Kidney (tissue), 14 donors: Measurements from ENCODE around the gene PDK2. TPM values are rescaled to one million over a fixed set of nuclear protein-coding genes. Genes with fewer than 3 reads are reported as not detected.

ENCODE experiments used
- DNase-seq, 5 donors: peaks; one replicate each; pipeline ENCODE4 v3.0.0-alpha.2; 2013 to 2020
- FAIRE-seq: peaks from 2 replicates; lab custom pipeline; 2012; peaks lifted over from hg19 to GRCh38; lab: Jason Lieb, UNC
- H3K27ac ChIP-seq, 2 donors: one replicate each; pipeline ENCODE4 v1.7.0; 2013; ENCODE audit warnings: low read depth in 2 of 2, low read length in 2 of 2, inconsistent platforms in 1 of 2
- H3K27me3 ChIP-seq: one replicate; pipeline ENCODE4 v1.7.1; 2013; ENCODE audit warnings: low read length, inconsistent platforms; ENCODE audit not compliant: control insufficient read depth, insufficient read depth
- H3K36me3 ChIP-seq, 3 donors: one replicate each; pipeline versions ENCODE4 v1.7.0 to v1.7.1; 2013; ENCODE audit warnings: low read length in 3 of 3, control low read depth in 1 of 3, inconsistent platforms in 1 of 3; ENCODE audit not compliant: insufficient read depth in 3 of 3, control insufficient read depth in 2 of 3
- H3K4me1 ChIP-seq, 3 donors: one replicate each; pipeline versions ENCODE4 v1.7.0 to v1.7.1; 2013; ENCODE audit warnings: low read length in 3 of 3, inconsistent platforms in 1 of 3, low read depth in 1 of 3; ENCODE audit not compliant: control insufficient read depth in 2 of 3, insufficient read depth in 2 of 3
- H3K4me3 ChIP-seq, 3 donors: one replicate each; pipeline versions ENCODE4 v1.7.0 to v1.8.1; 2013; ENCODE audit warnings: low read length in 3 of 3, control low read depth in 1 of 3, inconsistent platforms in 1 of 3
- H3K9ac ChIP-seq, 3 donors: one replicate each; pipeline versions ENCODE4 v1.7.0 to v1.7.1; 2013; ENCODE audit warnings: low read length in 3 of 3, control low read depth in 1 of 3, inconsistent platforms in 1 of 3
- H3K9me3 ChIP-seq, 3 donors: one replicate each; pipeline versions ENCODE4 v1.7.0 to v1.7.1; 2013; ENCODE audit warnings: low read length in 3 of 3, control low read depth in 1 of 3, inconsistent platforms in 1 of 3; ENCODE audit not compliant: control insufficient read depth in 2 of 3, insufficient read depth in 1 of 3
- CTCF ChIP-seq: IDR thresholded peaks from 3 replicates; pipeline ENCODE4 v1.5.1; 2012; ENCODE audit warnings: mild to moderate bottlenecking, moderate library complexity, borderline replicate concordance; ENCODE audit not compliant: insufficient read depth; ENCODE audit errors: extremely low read depth
- intact Hi-C: fragments of 100-400 bp; cut with DNase I; formaldehyde crosslinking; loops from one replicate; pipeline ENCODE4 v1.11.1; 2022
- polyA plus RNA-seq: library from polyadenylated mRNA; stranded (reverse); fragments of 350-450 nt; fragmentation: Illumina TruSeq; extraction: RNeasy Lipid Tissue Mini Kit (QIAGEN cat#74804); gene quantifications from one replicate; pipeline ENCODE4 v1.2.3, GENCODE V29; 2014; ENCODE audit warnings: low read depth, low replicate concordance; ENCODE audit not compliant: insufficient read depth
- total RNA-seq: library from RNA; stranded (reverse); fragmentation: NEBNext Ultra II Directional; extraction: Animal tissue kit (Norgen Biotek cat#: 25700); gene quantifications from one replicate; pipeline ENCODE4 v1.2.1, GENCODE V29; 2021
- donor health status: control.
- donor health status: control.
- donor health status: control.
- donor health status: control.
- donor health status: control.
- donor health status: DM: yes; HTN: yes; CAD: no.
- donor health status: Normal renal cell carcinoma (clear cell type).

PDK2 gene
- total and polyA plus RNA-seq, 2 donors from 2014 or later: 41.9 to 121 TPM

- H3K9ac ChIP-seq: peak overlapping the region in 2 of 3 donors; percentile 1 to 18
- intact Hi-C loops: no loop called here
- TF ChIP-seq CTCF: no peak
These were observed 33.5 kb downstream of the PDK2 start for GRCh38 chr17:50128441-50129352.

GRCh38 chr17:50129353-50129727 lies 34.2 kb downstream of the PDK2 start:
- FAIRE-seq (no peak), DNase-seq (no peak)
- H3K9me3 ChIP-seq: no peaks in the 10 kb centered on the region
- no peaks in the 10 kb centered on the region for H3K27me3 ChIP-seq
- H3K4me1 ChIP-seq: peaks cover 0 to 22% (median 17%) of the 10 kb centered on the region in 3 donors
- intact Hi-C loops: no loop called here
- no peaks in the 10 kb centered on the region for H3K36me3 ChIP-seq
- peak overlapping the region in 2 of 3 donors; percentile 41 to 48 for H3K4me3 ChIP-seq
- TF ChIP-seq CTCF: no peak
- no peak overlapping the region for H3K9ac ChIP-seq
- no peak overlapping the region for H3K27ac ChIP-seq

More at GRCh38 chr17:50128441-50129352, 33.5 kb downstream of the PDK2 start:
- FAIRE-seq (no peak), DNase-seq (peak in 4 of 5 donors; percentile 69 to 85 (median 76))
- Histone ChIP-seq H3K27me3 (no peaks in the 10 kb centered on the region), H3K9me3 (no peaks in the 10 kb centered on the region), H3K4me1 (peaks cover 0 to 25% (median 14%) of the 10 kb centered on the region in 3 donors), H3K4me3 (peak overlapping the region; percentile 40 to 56 (median 41)), H3K27ac (no peak overlapping the region), H3K36me3 (no peaks in the 10 kb centered on the region)

GRCh38 chr17:50129728-50130558 lies 34.8 kb downstream of the PDK2 start, which contains the start of gene SAMD14:
TSS of gene SAMD14 (minus strand) at chr17:50130160. CDS start at chr17:50124959, 5,201 bp downstream.
- intact Hi-C loops: no loop called here
- Histone ChIP-seq H3K27me3 (no peaks in the 10 kb centered on the region), H3K27ac (no peak within 1 kb of the TSS), H3K4me3 (peak within 1 kb of the TSS; percentile 40 to 56 (median 41)), H3K36me3 (peaks cover 0 to 3% (median 0%) of the 10 kb centered on the region in 3 donors), H3K9ac (peak within 1 kb of the TSS in 2 of 3 donors; percentile 1 to 18), H3K9me3 (no peaks in the 10 kb centered on the region), H3K4me1 (peaks cover 0 to 26% (median 21%) of the 10 kb centered on the region in 3 donors)
- no peak for TF ChIP-seq CTCF
- FAIRE-seq: no peak
- peak; percentile 68 to 90 (median 82) for DNase-seq
